Heart right ventricle (tissue), 16 donors: ENCODE measurements around the gene SYK. TPM values are rescaled to one million over a fixed set of nuclear protein-coding genes. Genes with fewer than 3 reads are reported as not detected.
A peak's percentile ranks its signal among the peaks of the same experiment; 100 is the strongest.

Experiments
- ATAC-seq, 8 donors: fragments of 200-7000 bp; cut with Tn5 transposase; one replicate each; pipeline ENCODE4 v1.9.1; 2020; ENCODE audit warnings: mild to moderate bottlenecking in 8 of 8, moderate library complexity in 8 of 8, moderate number of reproducible peaks in 1 of 8
- DNase-seq, 2 donors: peaks; one replicate each; pipeline ENCODE4 v3.0.0-alpha.2; 2020
- H3K27ac ChIP-seq, 10 donors: fragments of 200-600 bp; sonication (generic) in 2 of 10; one replicate each; pipeline versions ENCODE4 v1.5.0 to v1.8.0; 2020 to 2022; ENCODE audit warnings: mild to moderate bottlenecking in 3 of 10
- H3K27me3 ChIP-seq, 7 donors: fragments of 200-600 bp; one replicate each; pipeline ENCODE4 v1.8.0; 2021 to 2022; ENCODE audit warnings: mild to moderate bottlenecking in 2 of 7
- H3K36me3 ChIP-seq, 9 donors: fragments of 200-600 bp; sonication (generic) in 1 of 9; one replicate each; pipeline versions ENCODE4 v1.5.0 to v1.8.0; 2020 to 2022; ENCODE audit warnings: mild to moderate bottlenecking in 2 of 9
- H3K4me1 ChIP-seq, 9 donors: fragments of 200-600 bp; sonication (generic) in 1 of 9; one replicate each; pipeline versions ENCODE4 v1.5.0 to v1.8.0; 2020 to 2022; ENCODE audit warnings: mild to moderate bottlenecking in 4 of 9
- H3K4me3 ChIP-seq, 10 donors: fragments of 200-600 bp; sonication (generic) in 2 of 10; one replicate each; pipeline versions ENCODE4 v1.5.0 to v1.8.0; 2020 to 2022; ENCODE audit warnings: mild to moderate bottlenecking in 7 of 10, moderate library complexity in 2 of 10
- H3K9me3 ChIP-seq, 11 donors: fragments of 200-600 bp in 10 of 11; sonication (generic) in 2 of 11; one replicate each; pipeline versions ENCODE4 v1.5.0 to v1.8.0; 2013 to 2022; ENCODE audit warnings: mild to moderate bottlenecking in 2 of 11, control low read depth in 1 of 11, moderate library complexity in 1 of 11
- CTCF ChIP-seq, 9 donors: fragments of 200-600 bp; sonication (generic) in 2 of 9; IDR thresholded peaks; one replicate each; pipeline versions ENCODE4 v1.5.0 to v1.8.0; 2021 to 2022; ENCODE audit warnings: antibody characterized with exemption in 9 of 9, mild to moderate bottlenecking in 5 of 9, moderate library complexity in 1 of 9
- WGBS, 2 donors: extraction: QIAGEN DNeasy Blood & Tissue Kit; methylation state at CpG; one replicate each; pipeline ENCODE4 v1.1.7; 2013; ENCODE audit warnings: inconsistent platforms in 1 of 2; 5-methylcytosine and 5-hydroxymethylcytosine counted together
- intact Hi-C, 10 donors: fragments of 100-400 bp; cut with DNase I; formaldehyde crosslinking; loops; one replicate each; pipeline versions ENCODE4 v1.11.1 to v1.14.2; 2022
- polyA plus RNA-seq, 2 donors: library from polyadenylated mRNA; stranded (reverse); fragments of 200-250 nt; gene quantifications; one replicate each; pipeline ENCODE4 v1.2.3, GENCODE V29; 2013
- total RNA-seq, 10 donors: library from RNA; stranded (reverse); fragmentation: NEBNext Ultra II Directional in 3 of 10; extraction: Animal tissue kit (Norgen Biotek cat#: 25700) in 3 of 10; gene quantifications; one replicate each; pipeline versions ENCODE4 v1.2.1 to v1.2.4, GENCODE V29; 2021 to 2023
- donor health status: Arrhythmogenic right ventricular cardiomyopathy.
- donor health status: ischemic (EF 13 %, LVEDD 7.1; RV severe dilation, severe dysfunction).
- donor health status: healthy with polysubstance abuse.
- donor health status: DM: no; HTN: yes; CAD: no.
- donor health status: DM: no; HTN: no; CAD: no.
- donor health status: ischemic (EF 25% LVEDD 6.9; RV normal size, moderate dysfunction).
- donor health status: ischemic (EF 25% LVEDD 5.7; RV mildly dilated, moderate dysfunction).
- donor health status: healthy.
- donor health status: DM: yes; HTN: yes; CAD: no.
- donor health status: Ischemic cardiomyopathy.
- donor health status: ischemic (EF 35%, LVEDD 5.7; RV mildly dilated, moderate dysfunction).
- donor health status: nonischemic (EF 11% LVEDD 7.7; RV severe dilation, severe dysfunction).
- donor health status: DM: yes; HTN: yes; CAD: no.
- donor health status: PGD.
- donor health status: ischemic (EF 29% LVEDD 5.4; RV normal size, mild dysfunction).
- donor health status: nonischemic (EF 23%, LVEDD 6.1; RV moderate dilation, normal function).

Gene SYK
- total and polyA plus RNA-seq, 12 donors = 0.96 to 26.1 (median 2.3) TPM

DNA sequence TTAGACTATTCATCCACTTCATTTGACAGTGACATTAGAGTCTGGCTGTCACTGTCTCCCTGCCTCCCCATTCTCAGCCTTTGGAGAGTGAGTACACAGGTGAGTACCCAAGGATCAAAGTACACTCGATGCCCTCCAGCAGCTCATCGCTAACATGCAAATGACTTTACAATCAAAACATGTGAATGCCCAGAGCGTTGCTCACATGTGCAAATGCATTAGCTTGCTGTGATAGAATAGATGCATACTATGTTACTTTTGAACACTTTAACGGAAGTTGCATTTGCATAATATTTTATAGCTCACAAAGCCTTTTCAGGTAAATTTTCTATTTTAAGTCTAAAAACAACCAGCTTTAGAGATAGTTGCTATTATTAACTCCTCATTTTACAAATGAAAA lies 107.6 kb downstream of the SYK start:
- H3K27ac ChIP-seq = no peak overlapping the region
- intact Hi-C loops = loop anchor here in 1 of 10 donors (10.0 kb wide), 1 partner anchor 64 kb away; no protein-coding TSS in a partner anchor
- H3K27me3 ChIP-seq = peaks cover 0 to 8% (median 0%) of the 10 kb centered on the region in 7 donors
- no peaks in the 10 kb centered on the region for H3K4me1 ChIP-seq
- WGBS, 2 donors = 90 to 94% methylated on average over 4 of the region's 4 CpGs
- DNase-seq = no peak
- no peak for ATAC-seq
- no peaks in the 10 kb centered on the region for H3K36me3 ChIP-seq
- no peaks in the 10 kb centered on the region for H3K9me3 ChIP-seq
- TF ChIP-seq CTCF (IDR thresholded peaks at IDR 0.05) = no peak
- H3K4me3 ChIP-seq = no peak overlapping the region

DNA sequence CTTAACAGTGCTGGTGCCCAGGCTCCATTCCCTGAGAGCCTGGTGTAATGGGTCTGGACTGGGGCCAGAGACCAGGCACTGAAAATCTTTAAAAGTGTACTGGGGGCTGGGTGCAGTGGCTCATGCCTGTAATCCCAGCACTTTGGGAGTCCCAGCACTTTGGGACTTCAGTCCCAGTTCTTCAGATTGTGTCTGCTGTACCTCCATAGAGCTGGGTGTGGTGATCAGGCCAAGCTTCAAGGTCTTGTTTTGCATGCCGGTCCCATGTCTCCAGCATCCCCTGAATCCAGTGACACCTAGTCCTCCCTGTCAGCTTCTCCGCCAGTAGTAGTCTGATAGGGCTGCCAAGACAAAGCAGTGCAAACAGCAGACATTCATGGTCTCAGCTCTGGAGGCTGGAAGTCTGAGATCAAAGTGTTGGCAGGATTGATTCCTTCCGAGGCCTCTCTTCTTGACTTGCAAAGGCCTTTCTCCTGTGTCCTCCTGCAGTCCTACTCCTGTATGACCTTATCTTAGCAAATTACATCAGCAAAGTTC lies 108.2 kb downstream of the SYK start:
- Histone ChIP-seq H3K4me1 (no peaks in the 10 kb centered on the region), H3K4me3 (no peak overlapping the region), H3K36me3 (no peaks in the 10 kb centered on the region), H3K27me3 (peaks cover 0 to 13% (median 0%) of the 10 kb centered on the region in 7 donors), H3K27ac (no peak overlapping the region), H3K9me3 (no peaks in the 10 kb centered on the region)
- DNase-seq (no peak), ATAC-seq (no peak)
- TF ChIP-seq CTCF (IDR thresholded peaks at IDR 0.05) = no peak
- 86 to 93% methylated on average over 3 of the region's 3 CpGs for WGBS, 2 donors
- intact Hi-C loops = loop anchor here in 5 of 10 donors (5.0 to 10.0 kb wide), 6 partner anchors 65 to 815 kb away; no protein-coding TSS in a partner anchor

- Histone ChIP-seq H3K4me3 (no peak overlapping the region), H3K27me3 (peaks cover 0 to 13% (median 0%) of the 10 kb centered on the region in 7 donors), H3K27ac (no peak overlapping the region), H3K36me3 (no peaks in the 10 kb centered on the region), H3K9me3 (no peaks in the 10 kb centered on the region), H3K4me1 (no peaks in the 10 kb centered on the region)
- ATAC-seq (no peak), DNase-seq (no peak)
- TF ChIP-seq CTCF (IDR thresholded peaks at IDR 0.05) = no peak
- WGBS, 2 donors = 86 to 91% methylated on average over 14 of the region's 14 CpGs
- intact Hi-C loops = loop anchor here in 9 of 10 donors (2.0 to 10.0 kb wide), 9 partner anchors 517 to 813 kb away; no protein-coding TSS in a partner anchor
Observed at GRCh38 chr9:90914196-90914595, 112.6 kb downstream of the SYK start.

DNA sequence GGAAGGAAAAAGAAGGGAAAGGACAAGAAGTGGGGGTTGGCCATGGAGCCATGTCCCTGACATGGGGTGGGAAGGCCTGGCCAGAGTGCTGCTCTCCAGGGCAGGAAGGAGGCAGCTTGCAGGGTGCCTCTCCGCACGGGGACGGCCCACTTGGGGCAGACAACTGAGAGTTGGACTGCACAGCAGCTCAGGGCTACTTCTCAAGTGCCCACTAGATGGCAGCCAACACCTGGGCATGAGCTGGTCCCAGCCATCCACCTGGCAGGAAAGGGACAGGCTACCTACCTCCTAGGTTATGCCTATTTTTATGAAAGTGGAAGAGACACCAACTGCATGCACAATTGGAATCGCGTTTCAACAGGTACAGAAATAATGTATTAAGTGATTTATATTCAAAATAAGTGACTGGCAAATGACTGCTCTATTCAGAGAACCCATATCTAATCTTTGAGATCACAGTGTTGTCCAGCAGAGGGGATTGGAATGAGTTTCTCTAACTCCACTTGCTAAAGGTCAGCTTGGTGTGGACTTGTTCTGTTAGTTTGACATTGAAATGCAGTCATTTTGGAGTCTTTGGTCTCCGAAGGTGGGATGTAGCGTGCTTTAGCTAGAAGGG lies 113.4 kb downstream of the SYK start:
- no peak overlapping the region for H3K4me3 ChIP-seq
- no peak overlapping the region for H3K27ac ChIP-seq
- H3K9me3 ChIP-seq = no peaks in the 10 kb centered on the region
- WGBS, 2 donors = 13 to 18% methylated on average over 7 of the region's 7 CpGs
- intact Hi-C loops = loop anchor here (1.0 to 10.0 kb wide), 15 partner anchors 122 to 817 kb away; no protein-coding TSS in a partner anchor
- DNase-seq (peak; percentile 62 to 66), ATAC-seq (peak; percentile 79 to 95 (median 87))
- peak; percentile 81 to 92 (median 92) for TF ChIP-seq CTCF (IDR thresholded peaks at IDR 0.05)
- H3K4me1 ChIP-seq = peaks cover 0 to 5% (median 1%) of the 10 kb centered on the region in 9 donors
- no peaks in the 10 kb centered on the region for H3K36me3 ChIP-seq
- peaks cover 0 to 13% (median 0%) of the 10 kb centered on the region in 7 donors for H3K27me3 ChIP-seq
